HL-60 (cell line): ENCODE results near the gene SPINK4.

Experiments used
- DNase-seq, 2 experiments: peaks; one replicate each; pipeline ENCODE4 v3.0.0-alpha.2; 2010 to 2020; ENCODE audit warnings: low read depth in 1 of 2, low spot score in 1 of 2
- H3K27ac ChIP-seq: fragments of 250-450 bp; sonication (Bioruptor Pico); replicated peaks from 2 replicates; pipeline ENCODE4 v1.5.1; 2020; ENCODE audit warnings: mild to moderate bottlenecking, moderate library complexity
- H3K27me3 ChIP-seq: fragments of 250-450 bp; sonication (Bioruptor Pico); 2 replicates; pipeline ENCODE4 v1.5.1; 2021; ENCODE audit warnings: mild to moderate bottlenecking, moderate library complexity; ENCODE audit not compliant: insufficient read depth, poor library complexity, severe bottlenecking
- H3K4me3 ChIP-seq: replicated peaks from 2 replicates; pipeline ENCODE4 v1.5.1; 2011; ENCODE audit warnings: mild to moderate bottlenecking, control low read depth, low read length; ENCODE audit not compliant: insufficient read depth
- CTCF ChIP-seq: IDR thresholded peaks from one replicate; pipeline ENCODE4 v1.5.1; 2011; ENCODE audit warnings: low read length, control low read depth, inconsistent platforms; ENCODE audit not compliant: insufficient read depth
- GABPA ChIP-seq: IDR thresholded peaks from 2 replicates; pipeline ENCODE4 v1.6.1; 2012; ENCODE audit warnings: low read depth
- POLR2AphosphoS5 ChIP-seq: IDR thresholded peaks from 2 replicates; pipeline ENCODE4 v1.6.1; 2012; ENCODE audit warnings: low read depth
- REST ChIP-seq: IDR thresholded peaks from 2 replicates; pipeline ENCODE4 v1.6.1; 2012; ENCODE audit warnings: low read depth; ENCODE audit not compliant: insufficient replicate concordance
- SPI1 ChIP-seq: IDR thresholded peaks from 2 replicates; pipeline ENCODE4 v1.6.1; 2012; ENCODE audit warnings: low read depth, mild to moderate bottlenecking, borderline replicate concordance
- long read RNA-seq: library from polyadenylated mRNA; unstranded; transcript quantifications from one replicate; pipeline ENCODE4 v2.0.0, GENCODE V29; 2020

Gene SPINK4
- long read RNA-seq, result 0 reads

- H3K27ac ChIP-seq, result no peak within 1 kb of the TSS
- no peak for DNase-seq
These were observed at the start of gene SPINK4 for GRCh38 chr9:33239921-33240320. TSS of gene SPINK4 (plus strand) at chr9:33240167. CDS start at chr9:33240209, 42 bp downstream.

GRCh38 chr9:33192493-33193255, 47.3 kb upstream of the SPINK4 start:
- Histone ChIP-seq H3K27me3 (no peaks in the 10 kb centered on the region), H3K27ac (no peak overlapping the region), H3K4me3 (no peak overlapping the region)
- TF ChIP-seq CTCF, result no peak
- no peak for TF ChIP-seq REST
- no peak for TF ChIP-seq POLR2AphosphoS5
- no peak for TF ChIP-seq GABPA
- TF ChIP-seq SPI1, result no peak
- DNase-seq, result no peak

More at GRCh38 chr9:33239921-33240320, at the start of gene SPINK4:
- TF ChIP-seq CTCF (no peak), GABPA (no peak), REST (no peak), POLR2AphosphoS5 (no peak), SPI1 (no peak)
- no peak within 1 kb of the TSS for H3K4me3 ChIP-seq
- H3K27me3 ChIP-seq, result no peaks in the 10 kb centered on the region

GRCh38 chr9:33193818-33194217, 46.1 kb upstream of the SPINK4 start:
- H3K27ac ChIP-seq, result no peak overlapping the region
- DNase-seq, result no peak
- H3K27me3 ChIP-seq, result no peaks in the 10 kb centered on the region
- TF ChIP-seq POLR2AphosphoS5, result no peak
- no peak for TF ChIP-seq GABPA
- no peak overlapping the region for H3K4me3 ChIP-seq

- Histone ChIP-seq H3K27ac (no peak overlapping the region), H3K27me3 (no peaks in the 10 kb centered on the region), H3K4me3 (no peak overlapping the region)
- no peak for DNase-seq
- no peak for TF ChIP-seq POLR2AphosphoS5
- TF ChIP-seq CTCF, result no peak
- TF ChIP-seq REST, result no peak
- no peak for TF ChIP-seq GABPA
- TF ChIP-seq SPI1, result no peak
These were observed 43.2 kb upstream of the SPINK4 start for GRCh38 chr9:33196736-33197135.
